ENCODE results near the gene DOCK8. TPM values are rescaled to one million over a fixed set of nuclear protein-coding genes. Genes with fewer than 3 reads are reported as not detected.
A peak's percentile ranks its signal among the peaks of the same experiment; 100 is the strongest.

The DOCK8 gene
- polyA plus RNA-seq, 2 of the 4 experiments (the other 2 are of a cell fraction) = 0.27 to 0.68 TPM

DNA sequence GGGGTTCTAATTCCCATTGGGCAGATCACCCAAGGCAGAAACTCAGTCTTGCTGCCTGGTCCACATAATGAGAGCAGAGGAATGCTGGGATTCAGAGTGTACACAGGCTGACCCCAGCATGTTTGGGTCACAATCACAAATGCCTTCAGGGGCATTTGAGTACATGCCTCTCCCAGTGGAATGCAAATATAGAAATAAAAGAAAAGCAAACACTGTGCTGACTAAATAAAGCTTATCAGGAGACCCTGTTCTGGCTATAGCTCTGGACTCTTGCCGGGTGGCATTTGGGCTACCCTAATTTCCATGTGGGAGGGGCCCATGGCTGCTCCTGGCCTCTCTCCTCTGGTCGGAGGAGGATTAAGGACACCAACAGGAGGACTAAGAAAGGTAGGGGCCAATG lies 121.4 kb downstream of the DOCK8 start:
- FAIRE-seq (no peak), ATAC-seq (peak in 1 of 2 experiments; percentile 76; a peak in 3 of 6 replicates), DNase-seq (ENCODE audit: low read depth in 1 of 2, low spot score in 1 of 2) (peak in 1 of 2 experiments; percentile 21)
- no peak overlapping the region for H3K4me3 ChIP-seq
- CTCF ChIA-PET = interaction anchor here (0.5 to 3.2 kb wide), 2 partner anchors 12 to 470 kb away, joined by 3 to 33 read pairs; no protein-coding TSS in a partner anchor
- H3K27ac ChIP-seq = no peak overlapping the region
- POLR2A ChIA-PET = no interaction called here
- no peak overlapping the region for H3K4me2 ChIP-seq
- no peaks in the 10 kb centered on the region for H3K9me3 ChIP-seq
- TF ChIP-seq, protein P1, sequence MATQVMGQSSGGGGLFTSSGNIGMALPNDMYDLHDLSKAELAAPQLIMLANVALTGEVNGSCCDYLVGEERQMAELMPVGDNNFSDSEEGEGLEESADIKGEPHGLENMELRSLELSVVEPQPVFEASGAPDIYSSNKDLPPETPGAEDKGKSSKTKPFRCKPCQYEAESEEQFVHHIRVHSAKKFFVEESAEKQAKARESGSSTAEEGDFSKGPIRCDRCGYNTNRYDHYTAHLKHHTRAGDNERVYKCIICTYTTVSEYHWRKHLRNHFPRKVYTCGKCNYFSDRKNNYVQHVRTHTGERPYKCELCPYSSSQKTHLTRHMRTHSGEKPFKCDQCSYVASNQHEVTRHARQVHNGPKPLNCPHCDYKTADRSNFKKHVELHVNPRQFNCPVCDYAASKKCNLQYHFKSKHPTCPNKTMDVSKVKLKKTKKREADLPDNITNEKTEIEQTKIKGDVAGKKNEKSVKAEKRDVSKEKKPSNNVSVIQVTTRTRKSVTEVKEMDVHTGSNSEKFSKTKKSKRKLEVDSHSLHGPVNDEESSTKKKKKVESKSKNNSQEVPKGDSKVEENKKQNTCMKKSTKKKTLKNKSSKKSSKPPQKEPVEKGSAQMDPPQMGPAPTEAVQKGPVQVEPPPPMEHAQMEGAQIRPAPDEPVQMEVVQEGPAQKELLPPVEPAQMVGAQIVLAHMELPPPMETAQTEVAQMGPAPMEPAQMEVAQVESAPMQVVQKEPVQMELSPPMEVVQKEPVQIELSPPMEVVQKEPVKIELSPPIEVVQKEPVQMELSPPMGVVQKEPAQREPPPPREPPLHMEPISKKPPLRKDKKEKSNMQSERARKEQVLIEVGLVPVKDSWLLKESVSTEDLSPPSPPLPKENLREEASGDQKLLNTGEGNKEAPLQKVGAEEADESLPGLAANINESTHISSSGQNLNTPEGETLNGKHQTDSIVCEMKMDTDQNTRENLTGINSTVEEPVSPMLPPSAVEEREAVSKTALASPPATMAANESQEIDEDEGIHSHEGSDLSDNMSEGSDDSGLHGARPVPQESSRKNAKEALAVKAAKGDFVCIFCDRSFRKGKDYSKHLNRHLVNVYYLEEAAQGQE (IDR thresholded peaks at IDR 0.05) = no peak
- TF ChIP-seq JUNB (IDR thresholded peaks at IDR 0.05) (no peak), SMC3 (IDR thresholded peaks at IDR 0.05) (no peak), PHF8 (IDR thresholded peaks at IDR 0.05; ENCODE audit: borderline replicate concordance, low read depth) (no peak), ELK1 (IDR thresholded peaks at IDR 0.05; ENCODE audit: low read depth, low read length) (no peak)
- WGBS (ENCODE audit: missing lambda C conversion rate) = 17% methylated on average over 2 of the region's 2 CpGs
- peaks cover 6% of the 10 kb centered on the region; the same call in 2 of the 3 replicates for H3K4me1 ChIP-seq

DNA sequence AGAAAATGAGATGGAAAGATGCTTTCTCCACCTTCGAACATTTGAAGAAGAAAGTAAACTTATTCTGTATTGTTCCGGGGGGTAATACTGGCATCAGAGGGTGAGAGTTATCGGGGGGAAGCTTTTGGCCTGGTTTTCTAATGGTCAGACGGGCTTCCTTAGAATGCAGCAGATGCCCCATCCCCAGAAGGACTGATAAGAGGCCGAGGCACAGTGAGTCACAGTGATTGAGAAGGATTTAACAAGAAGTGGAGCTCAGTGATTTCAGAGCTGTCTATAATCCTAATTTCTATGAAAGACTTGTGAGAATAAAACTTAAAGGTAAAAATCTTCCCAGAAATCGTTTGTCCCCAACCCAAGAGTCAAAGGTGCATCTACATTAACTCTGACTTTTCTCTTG lies 123.9 kb downstream of the DOCK8 start:
- H3K4me3 ChIP-seq = no peak overlapping the region
- CTCF ChIA-PET = interaction anchor here (1.3 kb wide), 2 partner anchors 9 to 10 kb away, joined by 3 to 4 read pairs; no protein-coding TSS in a partner anchor
- FAIRE-seq (no peak), DNase-seq (ENCODE audit: low read depth in 1 of 2, low spot score in 1 of 2) (no peak), ATAC-seq (no peak)
- TF ChIP-seq GATA3 (IDR thresholded peaks at IDR 0.05; ENCODE audit: borderline replicate concordance) = no peak
- TF ChIP-seq CBX2 (IDR thresholded peaks at IDR 0.05; ENCODE audit: borderline replicate concordance, low read depth) = no peak
- TF ChIP-seq MAFK (IDR thresholded peaks at IDR 0.05; ENCODE audit: partially characterized antibody) = no peak
- no peak for TF ChIP-seq HOXB13 (CRISPR knock-in tag; IDR thresholded peaks at IDR 0.05; ENCODE audit: low read depth)
- TF ChIP-seq CHD2 (IDR thresholded peaks at IDR 0.05; ENCODE audit: low read length, partially characterized antibody) = no peak
- no peak for TF ChIP-seq CHD4 (IDR thresholded peaks at IDR 0.05; ENCODE audit: borderline replicate concordance)
- TF ChIP-seq NR3C1 (IDR thresholded peaks at IDR 0.05) = no peak
- TF ChIP-seq, protein P2, sequence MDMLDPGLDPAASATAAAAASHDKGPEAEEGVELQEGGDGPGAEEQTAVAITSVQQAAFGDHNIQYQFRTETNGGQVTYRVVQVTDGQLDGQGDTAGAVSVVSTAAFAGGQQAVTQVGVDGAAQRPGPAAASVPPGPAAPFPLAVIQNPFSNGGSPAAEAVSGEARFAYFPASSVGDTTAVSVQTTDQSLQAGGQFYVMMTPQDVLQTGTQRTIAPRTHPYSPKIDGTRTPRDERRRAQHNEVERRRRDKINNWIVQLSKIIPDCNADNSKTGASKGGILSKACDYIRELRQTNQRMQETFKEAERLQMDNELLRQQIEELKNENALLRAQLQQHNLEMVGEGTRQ (IDR thresholded peaks at IDR 0.05) = no peak
- TF ChIP-seq BHLHE40 (IDR thresholded peaks at IDR 0.05; ENCODE audit: low read depth, low read length) = no peak
- no peak for TF ChIP-seq ZC3H11A (IDR thresholded peaks at IDR 0.05)
- TF ChIP-seq RFX5 (IDR thresholded peaks at IDR 0.05) = no peak
- no peak for TF ChIP-seq RNF2 (IDR thresholded peaks at IDR 0.05; ENCODE audit: borderline replicate concordance, low read depth)
- TF ChIP-seq KDM5A (IDR thresholded peaks at IDR 0.05) = no peak
- TF ChIP-seq NFE2L2 (conservative IDR thresholded peaks at IDR 0.05; ENCODE audit: low read length) = no peak
- H3K4me1 ChIP-seq = peaks cover 6% of the 10 kb centered on the region; the same call in 2 of the 3 replicates
- H3K4me2 ChIP-seq = no peak overlapping the region
- H3K27ac ChIP-seq = no peak overlapping the region
- POLR2A ChIA-PET = no interaction called here
- WGBS (ENCODE audit: missing lambda C conversion rate) = 17% methylated on average over 6 of the region's 6 CpGs
- no peaks in the 10 kb centered on the region for H3K9me3 ChIP-seq
